GM12878 (cell line): Measurements from ENCODE around the gene OR7D2.
"Not testable (repeated sequence)": the region's sequence is repeated elsewhere in the genome, so short reads cannot be mapped to it uniquely, and the experiment has no call there.

Experiments used
- CREB1 ChIP-seq: IDR thresholded peaks from 2 replicates; pipeline ENCODE4 v1.6.1; 2012; ENCODE audit warnings: low read depth, mild to moderate bottlenecking, inconsistent platforms
- FOXM1 ChIP-seq: IDR thresholded peaks from 2 replicates; pipeline ENCODE4 v1.6.1; 2012; ENCODE audit warnings: low read depth, mild to moderate bottlenecking, inconsistent platforms, low read length, moderate library complexity
- GABPA ChIP-seq: IDR thresholded peaks from 2 replicates; pipeline ENCODE4 v1.6.1; 2014; ENCODE audit warnings: antibody characterized with exemption, low read depth, mild to moderate bottlenecking, inconsistent platforms
- NFIC ChIP-seq: IDR thresholded peaks from 2 replicates; pipeline ENCODE4 v1.6.1; 2012; ENCODE audit warnings: low read depth, mild to moderate bottlenecking, inconsistent platforms, low read length, moderate library complexity
- RELA ChIP-seq: fragments of 450-650 bp; IDR thresholded peaks from 2 replicates; pipeline ENCODE4 v1.8.0; 2014; ENCODE audit warnings: borderline replicate concordance; ENCODE audit not compliant: partially characterized antibody
- SUZ12 ChIP-seq: fragments of 200-600 bp; sonication (generic); IDR thresholded peaks from one replicate; pipeline ENCODE4 v1.6.1; 2018; ENCODE audit warnings: antibody characterized with exemption, mild to moderate bottlenecking; ENCODE audit not compliant: unreplicated experiment
- ZNF24 ChIP-seq: fragments of 450-650 bp; IDR thresholded peaks from 2 replicates; pipeline ENCODE4 v1.6.1; 2017; ENCODE audit warnings: antibody characterized with exemption, mild to moderate bottlenecking
- TF ChIP-seq, protein P1 (sequence below), 3 experiments: IDR thresholded peaks in 2 of 3; conservative IDR thresholded peaks in 1 of 3; 2 replicates each; pipeline ENCODE4 v1.5.1; 2011; ENCODE audit warnings: low read depth in 3 of 3, low read length in 3 of 3, mild to moderate bottlenecking in 3 of 3, control low read depth in 2 of 3, moderate library complexity in 2 of 3, inconsistent platforms in 1 of 3, mixed read lengths in 1 of 3; ENCODE audit not compliant: control insufficient read depth in 2 of 3, insufficient read depth in 1 of 3; ENCODE audit errors: extremely low read depth in 1 of 3

GRCh38 chr19:9198044-9198443, 19.3 kb downstream of the OR7D2 start:
- TF ChIP-seq NFIC, FOXM1, ZNF24, GABPA, SUZ12, CREB1, RELA: not testable (repeated sequence)
- TF ChIP-seq, protein P1, sequence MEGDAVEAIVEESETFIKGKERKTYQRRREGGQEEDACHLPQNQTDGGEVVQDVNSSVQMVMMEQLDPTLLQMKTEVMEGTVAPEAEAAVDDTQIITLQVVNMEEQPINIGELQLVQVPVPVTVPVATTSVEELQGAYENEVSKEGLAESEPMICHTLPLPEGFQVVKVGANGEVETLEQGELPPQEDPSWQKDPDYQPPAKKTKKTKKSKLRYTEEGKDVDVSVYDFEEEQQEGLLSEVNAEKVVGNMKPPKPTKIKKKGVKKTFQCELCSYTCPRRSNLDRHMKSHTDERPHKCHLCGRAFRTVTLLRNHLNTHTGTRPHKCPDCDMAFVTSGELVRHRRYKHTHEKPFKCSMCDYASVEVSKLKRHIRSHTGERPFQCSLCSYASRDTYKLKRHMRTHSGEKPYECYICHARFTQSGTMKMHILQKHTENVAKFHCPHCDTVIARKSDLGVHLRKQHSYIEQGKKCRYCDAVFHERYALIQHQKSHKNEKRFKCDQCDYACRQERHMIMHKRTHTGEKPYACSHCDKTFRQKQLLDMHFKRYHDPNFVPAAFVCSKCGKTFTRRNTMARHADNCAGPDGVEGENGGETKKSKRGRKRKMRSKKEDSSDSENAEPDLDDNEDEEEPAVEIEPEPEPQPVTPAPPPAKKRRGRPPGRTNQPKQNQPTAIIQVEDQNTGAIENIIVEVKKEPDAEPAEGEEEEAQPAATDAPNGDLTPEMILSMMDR (IDR thresholded peaks at IDR 0.05 in 2 of 3, conservative IDR thresholded peaks at IDR 0.05 in 1 of 3; ENCODE audit: control insufficient read depth in 2 of 3, extremely low read depth in 1 of 3, insufficient read depth in 1 of 3, low read depth in 3 of 3, low read length in 3 of 3) = not testable (repeated sequence)
